Heart left ventricle (tissue), 13 donors: ENCODE measurements around the gene PHLDB3.

ENCODE experiments used
- CTCF ChIP-seq, 12 donors: fragments of 200-600 bp; sonication (generic) in 4 of 12; IDR thresholded peaks; one replicate each; pipeline versions ENCODE4 v1.5.0 to v1.8.0; 2018 to 2022; ENCODE audit warnings: antibody characterized with exemption in 12 of 12, mild to moderate bottlenecking in 5 of 12
- POLR2A ChIP-seq, 2 donors: fragments of 450-650 bp; IDR thresholded peaks; one replicate each; pipeline ENCODE4 v1.6.1; 2017; ENCODE audit warnings: antibody characterized with exemption in 2 of 2, mild to moderate bottlenecking in 2 of 2, moderate library complexity in 2 of 2
- donor health status: ischemic (EF 13 %, LVEDD 7.1; RV severe dilation, severe dysfunction).
- donor health status: DM: no; HTN: yes; CAD: no.
- donor health status: DM: no; HTN: no; CAD: no.
- donor health status: ischemic (EF 25% LVEDD 6.9; RV normal size, moderate dysfunction).
- donor health status: ischemic (EF 25% LVEDD 5.7; RV mildly dilated, moderate dysfunction).
- donor health status: ischemic (EF 35%, LVEDD 5.7; RV mildly dilated, moderate dysfunction).
- donor health status: nonischemic (EF 11% LVEDD 7.7; RV severe dilation, severe dysfunction).
- donor health status: DM: yes; HTN: yes; CAD: no.
- donor health status: PGD.
- donor health status: ischemic (EF 29% LVEDD 5.4; RV normal size, mild dysfunction).
- donor health status: nonischemic (EF 23%, LVEDD 6.1; RV moderate dilation, normal function).

DNA sequence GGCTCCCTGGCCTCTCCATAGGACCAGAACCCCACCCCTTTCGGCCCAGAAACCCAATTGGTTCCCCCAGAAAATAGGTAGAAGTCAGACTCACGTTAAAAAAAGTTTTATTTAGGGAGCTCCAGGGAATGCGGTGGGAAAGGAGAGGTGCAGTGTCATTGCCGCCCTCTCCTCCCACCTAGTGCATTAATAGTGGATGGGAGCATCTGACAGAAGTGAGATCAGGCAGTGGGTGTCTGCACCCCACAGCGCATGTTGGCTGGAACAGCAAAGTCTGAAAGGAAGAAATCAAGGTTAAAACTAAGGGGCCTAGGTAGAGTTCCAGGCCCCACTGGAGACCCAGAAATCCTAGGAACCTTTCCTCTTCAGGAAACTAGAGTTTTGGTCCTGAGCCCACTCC, 2.1 kb upstream of the PHLDB3 start:
- TF ChIP-seq POLR2A (IDR thresholded peaks at IDR 0.05) (no peak), CTCF (IDR thresholded peaks at IDR 0.05) (no peak)
